Prostate gland (tissue), 2 donors: Measurements from ENCODE around the gene ARCN1.

Experiments
- CTCF ChIP-seq, 4 experiments: fragments of 200-600 bp in 2 of 4; fragments of 450-650 bp in 2 of 4; sonication (generic) in 2 of 4; IDR thresholded peaks; 1 replicate in 3 of 4; 2 replicates in 1 of 4; pipeline ENCODE4 v1.5.1; 2016 to 2019; ENCODE audit warnings: antibody characterized with exemption in 4 of 4, mild to moderate bottlenecking in 2 of 4, moderate library complexity in 2 of 4
- POLR2A ChIP-seq: fragments of 450-650 bp; IDR thresholded peaks from one replicate; pipeline ENCODE4 v1.6.1; 2016; ENCODE audit warnings: antibody characterized with exemption, mild to moderate bottlenecking
- POLR2AphosphoS5 ChIP-seq: sonication (generic); formaldehyde crosslinking; IDR thresholded peaks from one replicate; pipeline ENCODE4 v1.6.1; 2017; ENCODE audit warnings: antibody characterized with exemption

DNA sequence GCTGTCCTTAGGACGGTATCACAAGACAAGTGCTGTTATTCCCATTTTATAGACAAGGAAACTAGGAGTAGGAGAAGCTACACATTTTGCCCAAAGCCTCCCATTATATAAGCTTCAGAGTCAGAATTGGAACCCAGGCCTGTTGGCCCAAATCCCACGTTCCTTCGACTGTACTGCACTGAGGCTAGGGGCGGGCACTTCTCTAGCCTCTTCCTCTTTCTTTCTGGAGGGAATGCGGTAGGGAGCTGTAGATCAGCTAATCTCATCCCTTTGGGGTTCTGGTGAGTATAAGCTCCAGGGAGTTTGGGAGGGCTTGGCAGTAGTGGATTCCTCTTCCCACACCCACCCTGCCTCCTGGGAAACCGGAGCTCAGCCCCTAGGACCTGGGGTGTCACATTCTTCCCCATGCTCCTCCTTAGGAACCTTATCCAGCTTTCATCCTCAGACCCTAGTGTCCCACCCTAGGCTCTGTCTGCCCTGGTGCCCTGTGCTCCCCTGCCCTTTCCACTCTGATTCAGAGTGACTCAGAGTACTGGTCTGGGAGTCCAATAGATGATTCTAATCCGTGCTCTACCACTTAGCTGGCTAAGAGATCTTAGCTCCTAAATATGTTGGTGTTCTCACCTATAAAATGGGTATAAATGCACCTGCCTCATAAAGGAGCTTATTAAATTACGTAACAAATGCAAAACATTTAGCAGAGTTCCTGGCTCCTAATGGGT is 64.5 kb downstream of the ARCN1 start:
- no peak for TF ChIP-seq CTCF (IDR thresholded peaks at IDR 0.05)
- no peak for TF ChIP-seq POLR2A
- TF ChIP-seq POLR2AphosphoS5, result no peak
